Endometrium (tissue), 2 donors: Measurements from ENCODE around the gene ADPRH.
"Not testable (repeated sequence)": the region's sequence is repeated elsewhere in the genome, so short reads cannot be mapped to it uniquely, and the experiment has no call there.

Experiments used
- FAIRE-seq: peaks from 2 replicates; lab custom pipeline; 2012; peaks lifted over from hg19 to GRCh38; lab: Jason Lieb, UNC
- donor health status: control.
- donor health status: control.

ADPRH gene

DNA sequence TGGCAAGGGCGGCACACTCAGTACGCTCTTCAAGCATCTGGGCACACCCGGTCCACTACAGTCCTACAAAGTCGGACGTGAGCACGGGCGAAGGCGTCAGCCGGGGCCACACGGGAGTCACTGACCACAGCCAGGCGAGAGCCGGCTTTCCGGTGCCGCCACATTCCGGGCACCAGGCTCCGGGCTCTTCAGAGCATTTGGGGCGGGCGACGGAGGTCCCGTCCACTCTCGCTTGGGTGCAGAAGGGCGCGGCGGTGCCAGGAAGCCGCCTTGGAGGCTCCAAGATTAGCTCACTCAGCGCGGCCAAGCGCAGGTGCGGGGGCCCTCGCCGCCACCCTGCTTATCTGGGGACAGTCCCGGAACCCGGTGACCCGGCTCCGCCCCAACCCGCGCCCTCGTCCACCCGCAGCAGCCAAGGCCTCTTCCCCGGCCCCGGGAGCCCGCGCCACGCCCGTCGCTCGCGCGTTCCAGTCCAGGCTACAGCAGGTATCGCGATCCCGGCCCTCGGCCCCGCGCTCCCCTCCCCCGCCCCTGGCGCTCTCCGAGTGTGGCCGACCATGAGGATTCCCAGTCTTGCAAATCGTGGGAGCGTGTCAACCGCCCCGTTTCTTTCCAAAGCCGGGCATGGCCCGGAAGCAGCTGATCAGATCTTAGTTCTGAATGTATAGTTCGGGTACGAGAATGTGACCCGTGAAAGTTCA lies at the start of gene ADPRH:
TSS of gene ADPRH (plus strand) at position 127 of the 701 bp plus-strand sequence. CDS start 2,678 bp downstream, outside the sequence.
- no peak for FAIRE-seq

DNA sequence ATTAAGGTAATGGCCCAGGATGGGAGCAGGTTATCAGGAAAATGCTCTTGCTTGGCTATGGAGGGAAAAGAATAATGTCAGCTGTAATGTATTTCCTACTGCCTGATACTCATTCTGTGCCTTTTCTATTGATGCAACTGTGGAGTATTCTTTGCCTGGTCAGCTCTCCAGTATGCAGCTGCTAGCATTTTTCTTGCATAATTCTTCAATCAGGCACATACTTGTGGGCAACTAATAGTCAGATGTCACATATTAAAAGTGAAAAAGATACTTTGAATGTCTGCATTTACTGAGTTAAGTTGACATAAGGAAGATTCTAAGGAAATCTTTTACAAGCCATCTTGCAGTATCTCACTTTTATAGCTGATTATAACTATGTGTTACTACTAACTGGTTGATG lies 49.4 kb upstream of the ADPRH start:
- no peak for FAIRE-seq

DNA sequence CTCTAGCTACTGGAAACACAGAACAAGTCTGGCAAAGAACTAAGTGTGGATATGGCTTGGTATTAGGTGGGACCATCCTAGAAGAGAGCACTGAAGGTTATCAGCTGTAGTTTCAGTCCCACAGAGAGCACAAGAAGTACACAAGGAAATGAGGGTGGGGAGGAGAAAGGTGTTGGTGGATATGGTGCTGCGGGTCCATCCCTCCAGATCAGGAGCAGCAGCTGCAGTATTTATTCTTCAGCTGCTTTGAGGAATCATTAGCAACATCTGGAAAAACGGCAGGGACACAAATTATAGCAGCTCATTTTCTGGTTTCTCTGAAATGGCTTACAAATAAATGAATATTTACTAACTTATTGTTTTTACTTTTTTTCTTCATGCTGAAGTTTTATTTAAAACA lies 48.8 kb upstream of the ADPRH start:
- no peak for FAIRE-seq

DNA sequence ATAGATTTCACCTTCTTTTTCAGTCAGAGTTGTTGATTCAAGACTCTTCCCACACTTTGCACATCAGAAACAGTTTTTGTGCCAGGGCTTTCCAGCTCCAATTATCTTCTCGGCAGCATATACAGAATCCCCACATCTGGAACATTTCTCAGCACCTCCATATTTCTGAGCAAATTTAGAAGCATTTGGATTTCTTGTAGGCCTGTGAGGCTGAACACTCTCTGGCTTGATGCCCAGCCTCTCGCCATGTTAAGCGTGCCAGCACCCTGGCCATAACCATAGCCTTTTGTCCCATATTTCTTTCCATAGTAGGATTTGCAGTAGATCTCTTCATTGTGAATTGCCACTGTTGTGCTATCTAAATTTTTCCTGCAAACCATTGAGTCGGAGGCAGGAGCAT lies 48.1 kb upstream of the ADPRH start:
- no peak for FAIRE-seq

DNA sequence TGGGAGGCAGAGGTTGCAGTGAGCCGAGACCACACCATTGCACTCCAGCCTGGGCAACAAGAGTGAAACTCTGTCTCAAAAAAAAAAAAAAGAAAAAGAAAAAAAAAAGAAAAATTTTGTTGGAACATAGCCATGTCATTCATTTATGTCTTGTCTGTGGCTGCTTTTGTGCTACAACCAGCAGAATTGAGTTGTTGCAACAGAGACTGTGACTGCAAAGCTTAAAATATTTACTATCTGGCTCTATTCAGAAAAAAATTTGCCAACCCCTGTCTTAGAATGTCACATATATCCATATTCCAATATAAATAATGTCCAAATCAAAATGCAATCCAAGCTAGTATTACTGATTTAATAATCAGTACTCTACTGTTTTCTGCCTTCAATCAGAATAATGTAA lies 45.0 kb upstream of the ADPRH start:
- FAIRE-seq: no peak

- FAIRE-seq: no peak
Measured at GRCh38 chr3:119536757-119537156, 42.5 kb upstream of the ADPRH start.

DNA sequence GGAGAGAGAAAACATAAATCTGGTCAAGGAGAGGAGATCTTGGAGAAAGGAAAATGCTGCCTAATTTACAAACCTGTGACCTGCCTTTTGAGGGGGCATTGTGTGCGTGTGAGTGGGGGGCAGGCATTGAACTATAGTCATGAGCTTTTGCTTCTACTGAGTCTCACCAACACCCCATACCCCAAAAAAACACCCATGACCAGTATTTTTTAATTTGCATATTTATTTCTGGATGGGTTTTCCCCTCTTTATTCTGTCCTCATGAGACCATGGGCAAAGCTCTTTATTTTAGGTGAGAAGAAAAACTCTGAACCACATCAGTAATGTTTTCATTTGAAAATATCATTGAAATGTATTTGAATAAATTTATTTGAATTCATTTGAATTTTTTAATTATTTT lies 40.5 kb upstream of the ADPRH start:
- FAIRE-seq: no peak

DNA sequence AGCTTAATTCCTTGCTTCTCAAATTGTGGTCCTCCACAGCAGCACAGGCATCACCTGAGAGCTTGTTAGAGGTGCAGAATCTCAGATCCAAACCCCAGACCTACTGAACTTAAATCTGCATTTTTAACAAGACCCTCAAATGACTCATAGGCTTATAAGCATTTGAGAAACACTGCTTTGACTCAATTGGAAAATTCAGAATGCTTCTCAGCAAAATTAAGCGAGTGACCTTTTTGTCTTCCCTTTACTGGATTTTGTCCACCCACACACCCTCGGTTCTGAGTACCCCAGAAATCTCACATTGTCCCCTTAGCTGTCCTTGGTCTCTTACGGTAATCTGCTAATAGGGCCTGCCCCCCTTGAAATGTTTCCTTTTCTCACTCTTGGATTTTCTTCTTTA lies 37.7 kb upstream of the ADPRH start:
- no peak for FAIRE-seq

DNA sequence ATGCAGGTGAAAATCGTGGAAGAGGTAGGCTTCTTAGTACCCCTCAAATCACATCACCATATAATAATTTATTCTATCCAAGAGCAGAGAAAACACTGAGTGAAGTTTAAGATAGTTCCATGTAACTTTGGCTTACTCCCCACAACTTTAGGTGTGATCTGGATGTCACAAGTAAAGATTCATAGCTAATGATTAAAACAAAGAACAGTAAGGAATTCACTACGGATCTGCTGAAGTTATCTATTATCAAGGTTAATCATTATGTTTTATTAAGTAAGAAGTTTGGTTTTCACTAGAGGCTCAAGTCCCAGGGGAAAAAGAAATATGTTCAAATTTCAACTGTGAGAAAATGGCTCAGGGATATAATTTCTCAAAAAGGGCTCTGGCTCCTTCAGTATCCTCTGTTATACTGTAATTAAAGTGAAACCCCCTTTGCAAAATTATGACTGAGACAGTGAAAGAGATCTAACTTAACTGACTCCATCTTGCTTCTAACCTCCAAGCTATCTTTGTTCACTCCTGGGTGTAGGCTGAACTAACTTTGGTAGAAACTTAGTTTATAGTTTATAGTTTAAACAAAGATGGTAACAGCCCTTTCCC lies 37.0 kb upstream of the ADPRH start:
- no peak for FAIRE-seq

DNA sequence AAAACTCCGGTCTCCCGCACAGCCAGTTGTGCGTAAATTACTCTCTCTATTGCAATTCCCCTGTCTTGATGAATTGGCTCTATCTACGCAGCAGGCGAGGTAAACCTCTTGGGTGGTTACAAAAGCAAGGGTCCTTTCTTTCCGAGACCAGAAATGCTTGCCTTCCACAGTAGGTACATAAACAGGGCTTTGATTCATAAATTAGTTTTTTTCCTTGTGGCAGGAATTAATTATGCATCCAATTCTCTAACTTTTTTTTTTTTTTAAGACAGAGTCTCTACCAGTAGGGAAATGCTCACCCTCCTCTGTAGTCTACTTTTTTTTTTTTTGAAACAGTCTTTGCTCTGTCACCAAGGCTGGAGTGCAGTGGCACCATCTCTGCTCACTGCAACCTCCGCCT lies 36.1 kb upstream of the ADPRH start:
- no peak for FAIRE-seq

GRCh38 chr3:119547227-119547626 lies 32.1 kb upstream of the ADPRH start:
- FAIRE-seq: no peak

GRCh38 chr3:119548341-119548740 lies 31.0 kb upstream of the ADPRH start:
- FAIRE-seq: no peak

- FAIRE-seq: no peak
Measured at GRCh38 chr3:119550192-119550910, 28.9 kb upstream of the ADPRH start.

DNA sequence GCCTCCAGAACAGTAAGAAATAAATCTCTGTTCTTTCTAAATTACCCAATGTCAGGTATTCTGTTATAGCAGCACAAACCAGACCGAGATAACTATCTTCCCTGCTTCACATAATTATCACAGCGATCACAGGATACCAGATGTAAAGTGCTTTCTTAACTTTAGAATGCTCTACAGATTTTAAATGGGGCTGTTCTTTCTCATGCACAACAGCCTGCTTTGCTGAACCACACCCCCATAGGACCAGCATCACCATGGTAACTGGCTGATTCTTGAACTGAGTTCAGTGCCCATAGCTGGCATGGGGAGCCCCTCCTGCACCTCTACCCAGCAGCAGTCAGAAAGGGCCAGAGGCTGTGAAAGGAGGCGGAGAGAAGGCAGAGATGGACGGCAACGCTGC lies 27.7 kb upstream of the ADPRH start:
- FAIRE-seq: no peak

DNA sequence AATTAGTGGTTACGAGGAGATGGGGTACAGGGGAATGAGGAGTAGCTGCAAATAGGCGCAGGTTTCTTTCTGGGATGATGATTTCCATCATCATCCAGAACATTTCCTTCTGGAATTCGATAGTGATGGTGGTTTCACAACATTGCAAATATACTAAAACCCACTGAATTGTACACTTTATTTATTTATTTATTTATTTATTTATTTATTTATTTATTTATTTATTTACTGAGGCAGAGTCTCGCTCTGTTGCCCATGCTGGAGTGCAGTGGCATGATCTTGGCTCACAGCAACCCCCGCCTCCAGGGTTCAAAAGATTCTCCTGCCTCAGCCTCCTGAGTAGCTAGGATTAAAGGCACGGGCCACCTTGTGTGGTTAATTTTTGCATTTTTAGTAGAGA lies 26.4 kb upstream of the ADPRH start:
- not testable (repeated sequence) for FAIRE-seq

- no peak for FAIRE-seq
Measured at GRCh38 chr3:119553823-119554415, 25.4 kb upstream of the ADPRH start.

DNA sequence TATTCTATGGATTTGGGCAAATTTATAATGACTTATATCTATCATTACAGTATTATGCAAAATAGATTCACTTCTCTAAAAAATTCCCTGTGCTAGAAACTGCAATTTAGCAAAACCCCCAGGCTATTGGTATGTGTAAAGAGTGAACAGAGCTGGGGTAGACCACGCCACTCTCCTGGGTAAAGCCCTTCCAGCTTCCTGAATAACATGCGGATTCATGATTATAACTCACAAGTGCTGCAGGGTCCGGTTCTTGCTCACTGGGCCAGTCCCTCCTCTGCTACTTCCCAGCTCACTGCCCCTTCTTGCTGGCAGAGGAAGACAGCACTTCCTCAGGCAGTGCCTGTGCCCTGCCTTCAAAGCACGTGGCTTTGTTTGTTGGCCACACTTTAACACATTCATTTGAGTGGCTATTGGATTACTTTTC lies 24.0 kb upstream of the ADPRH start:
- FAIRE-seq: no peak

DNA sequence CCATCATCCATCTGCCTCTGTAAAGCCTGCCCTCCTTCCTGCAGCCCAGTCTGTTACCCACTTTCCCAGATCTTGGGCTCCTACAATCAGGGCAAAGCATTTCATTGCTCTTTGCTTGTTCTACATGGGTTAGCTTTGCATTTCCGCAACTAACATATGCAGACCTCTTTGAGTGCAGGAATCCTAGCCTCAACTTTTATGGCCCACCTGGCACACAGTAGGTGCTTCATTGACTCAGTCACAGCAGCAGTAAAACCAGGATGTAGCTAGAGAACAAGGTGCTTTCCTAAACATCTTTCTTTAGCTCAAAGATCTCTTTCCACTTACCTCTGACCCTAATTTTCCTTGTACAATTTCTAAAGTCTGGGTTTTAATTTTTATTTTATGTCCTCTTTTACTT lies 23.4 kb upstream of the ADPRH start:
- no peak for FAIRE-seq

- no peak for FAIRE-seq
Measured at GRCh38 chr3:119557192-119557876, 22.0 kb upstream of the ADPRH start.

DNA sequence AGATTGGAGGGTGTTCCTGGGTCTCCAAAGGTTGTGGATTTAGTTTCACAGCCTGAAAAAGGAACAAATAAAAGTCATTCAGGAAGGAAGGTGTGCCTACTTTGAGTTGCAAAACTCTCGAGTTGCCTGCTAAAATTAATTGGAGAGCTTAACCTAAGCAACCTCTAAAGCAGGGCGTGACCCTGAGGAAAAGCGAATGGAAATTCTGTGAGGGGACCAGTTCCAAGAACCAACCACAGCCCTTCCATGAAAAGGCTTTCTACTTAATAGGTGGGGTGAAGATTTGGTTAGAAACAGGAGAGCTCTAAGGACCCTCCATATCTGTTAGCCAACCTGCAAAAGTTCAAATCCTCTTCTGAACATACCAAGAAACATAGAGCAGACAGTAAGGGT lies 21.4 kb upstream of the ADPRH start:
- no peak for FAIRE-seq

GRCh38 chr3:119558626-119559317 lies 20.5 kb upstream of the ADPRH start:
- FAIRE-seq: no peak

GRCh38 chr3:119559441-119559963 lies 19.8 kb upstream of the ADPRH start, which contains the start of gene CD80:
TSS of gene CD80 (minus strand) at chr3:119559614. CDS start at chr3:119557728, 1,886 bp downstream.
- FAIRE-seq: no peak
